CD4-positive, alpha-beta memory T cell (primary cell): ENCODE results near the gene SPTY2D1. TPM values are rescaled to one million over a fixed set of nuclear protein-coding genes. Genes with fewer than 3 reads are reported as not detected.
A peak's percentile ranks its signal among the peaks of the same experiment; 100 is the strongest.
"Not testable (repeated sequence)": the region's sequence is repeated elsewhere in the genome, so short reads cannot be mapped to it uniquely, and the experiment has no call there.

Experiments used
- CTCF ChIA-PET: fragments of 350-600 bp; sonication (Branson Sonifier 250); formaldehyde crosslinking; loops from one replicate; lab custom pipeline; 2021; ENCODE audit warnings: inconsistent platforms; ENCODE audit not compliant: partially characterized antibody; lab: Charles Lee
- POLR2A ChIA-PET: fragments of 350-600 bp; sonication (Branson Sonifier 250); formaldehyde crosslinking; loops from one replicate; lab custom pipeline; 2021; ENCODE audit not compliant: partially characterized antibody; lab: Charles Lee
- DNase-seq, 5 donors: peaks; one replicate each; pipeline versions ENCODE4 v3.0.0 to v3.0.0-alpha.2; 2020 to 2022; ENCODE audit warnings: mixed read lengths in 1 of 5
- H3K27ac ChIP-seq: one replicate; pipeline ENCODE4 v1.7.0; 2013; ENCODE audit warnings: low read depth, low read length
- H3K27me3 ChIP-seq: 2 replicates; pipeline ENCODE4 v1.7.0; 2013; ENCODE audit warnings: mild to moderate bottlenecking, low read length, moderate library complexity; ENCODE audit not compliant: insufficient read depth
- H3K36me3 ChIP-seq: 2 replicates; pipeline ENCODE4 v1.7.0; 2013; ENCODE audit warnings: mild to moderate bottlenecking, low read length, moderate library complexity; ENCODE audit not compliant: insufficient read depth
- H3K4me1 ChIP-seq: 2 replicates; pipeline ENCODE4 v1.7.0; 2013; ENCODE audit warnings: mild to moderate bottlenecking, low read length, moderate library complexity; ENCODE audit not compliant: insufficient read depth
- H3K4me3 ChIP-seq, 2 donors: one replicate each; pipeline ENCODE4 v1.7.0; 2013; ENCODE audit warnings: low read length in 2 of 2, mild to moderate bottlenecking in 1 of 2
- H3K9me3 ChIP-seq, 2 donors: one replicate each; pipeline ENCODE4 v1.7.0; 2013; ENCODE audit warnings: low read length in 2 of 2, control low read depth in 1 of 2; ENCODE audit not compliant: control insufficient read depth in 1 of 2
- H3K27ac Mint-ChIP-seq, 7 donors: one replicate each; pipeline ENCODE4 v1.8.0; 2020 to 2021; ENCODE audit warnings: mixed read lengths in 7 of 7, mild to moderate bottlenecking in 6 of 7, inconsistent platforms in 3 of 7, moderate library complexity in 3 of 7
- H3K27me3 Mint-ChIP-seq, 2 donors: one replicate each; pipeline ENCODE4 v1.8.0; 2020 to 2021; ENCODE audit warnings: mixed read lengths in 2 of 2
- H3K36me3 Mint-ChIP-seq, 2 donors: one replicate each; pipeline ENCODE4 v1.8.0; 2020 to 2021; ENCODE audit warnings: mixed read lengths in 2 of 2, inconsistent platforms in 1 of 2, mild to moderate bottlenecking in 1 of 2
- H3K4me1 Mint-ChIP-seq, 4 donors: one replicate each; pipeline ENCODE4 v1.8.0; 2020 to 2021; ENCODE audit warnings: mixed read lengths in 4 of 4, mild to moderate bottlenecking in 1 of 4
- H3K4me3 Mint-ChIP-seq, 8 donors: one replicate each; pipeline ENCODE4 v1.8.0; 2020 to 2021; ENCODE audit warnings: mixed read lengths in 8 of 8, mild to moderate bottlenecking in 7 of 8, moderate library complexity in 6 of 8, inconsistent platforms in 3 of 8
- H3K9me3 Mint-ChIP-seq, 8 donors: one replicate each; pipeline ENCODE4 v1.8.0; 2020 to 2021; ENCODE audit warnings: mixed read lengths in 8 of 8, mild to moderate bottlenecking in 5 of 8, inconsistent platforms in 3 of 8, moderate library complexity in 1 of 8
- intact Hi-C: fragments of 100-400 bp; cut with micrococcal nuclease; formaldehyde crosslinking; loops from one replicate; pipeline ENCODE4 v1.15.1; 2023
- polyA plus RNA-seq, 2 donors: library from polyadenylated mRNA; unstranded; fragments of 300-500 nt; fragmentation: Illumina TruSeq; gene quantifications; one replicate each; pipeline ENCODE4 v1.2.3, GENCODE V29; 2021
- total RNA-seq, 2 experiments: library from RNA; stranded (reverse); gene quantifications; one replicate each; pipeline ENCODE4 v1.2.3, GENCODE V29; 2021

SPTY2D1 gene
- total and polyA plus RNA-seq, 4 experiments from 2014 or later: 5.1 to 25.2 (median 17.8) TPM

GRCh38 chr11:18671246-18671645 lies 37.1 kb upstream of the SPTY2D1 start:
- Mint-ChIP-seq H3K4me1 (peaks cover 21 to 62% (median 44%) of the 10 kb centered on the region in 4 donors), H3K9me3 (no peaks in the 10 kb centered on the region), H3K4me3 (peak overlapping the region in 6 of 8 donors; percentile 17 to 84 (median 66)), H3K27me3 (no peaks in the 10 kb centered on the region), H3K36me3 (no peaks in the 10 kb centered on the region), H3K27ac (peak overlapping the region; percentile 50 to 92 (median 88))
- ChIA-PET CTCF (no interaction called here), POLR2A (interaction anchor here (1.1 to 1.6 kb wide), 2 partner anchors 35 to 53 kb away, joined by 6 to 7 read pairs; no protein-coding TSS in a partner anchor)
- no peak overlapping the region for H3K27ac ChIP-seq
- peaks cover 43% of the 10 kb centered on the region for H3K4me1 ChIP-seq
- H3K4me3 ChIP-seq: no peak overlapping the region
- no peaks in the 10 kb centered on the region for H3K27me3 ChIP-seq
- intact Hi-C loops: no loop called here
- no peaks in the 10 kb centered on the region for H3K36me3 ChIP-seq
- no peak for DNase-seq
- no peaks in the 10 kb centered on the region for H3K9me3 ChIP-seq

- Mint-ChIP-seq H3K9me3 (no peaks in the 10 kb centered on the region), H3K4me1 (peaks cover 27 to 76% (median 52%) of the 10 kb centered on the region in 4 donors), H3K27ac (peak overlapping the region in 5 of 7 donors; percentile 3 to 91 (median 65)), H3K4me3 (peak overlapping the region in 4 of 8 donors; percentile 15 to 69 (median 64)), H3K27me3 (no peaks in the 10 kb centered on the region), H3K36me3 (no peaks in the 10 kb centered on the region)
- Histone ChIP-seq H3K27ac (no peak overlapping the region), H3K4me3 (no peak overlapping the region), H3K9me3 (no peaks in the 10 kb centered on the region), H3K36me3 (no peaks in the 10 kb centered on the region), H3K4me1 (peaks cover 47% of the 10 kb centered on the region), H3K27me3 (no peaks in the 10 kb centered on the region)
- intact Hi-C loops: no loop called here
- peak in 1 of 5 donors; percentile 38 for DNase-seq
- POLR2A ChIA-PET: interaction anchor here (1.0 to 2.6 kb wide), 4 partner anchors 29 to 143 kb away, joined by 3 to 9 read pairs (median 5); partner anchors contain the start of genes SPTY2D1, TMEM86A and TSG101
- CTCF ChIA-PET: interaction anchor here (1.0 to 1.3 kb wide), 3 partner anchors 36 to 52 kb away, joined by 3 to 6 read pairs (median 3); no protein-coding TSS in a partner anchor
These were observed 35.6 kb upstream of the SPTY2D1 start for GRCh38 chr11:18669711-18670110.

GRCh38 chr11:18669219-18669596 lies 35.1 kb upstream of the SPTY2D1 start:
- intact Hi-C loops: no loop called here
- DNase-seq: peak in 2 of 5 donors; percentile 13 to 63
- H3K4me1 Mint-ChIP-seq: peaks cover 27 to 76% (median 52%) of the 10 kb centered on the region in 4 donors
- Histone ChIP-seq H3K9me3 (no peaks in the 10 kb centered on the region), H3K4me3 (no peak overlapping the region), H3K4me1 (peaks cover 47% of the 10 kb centered on the region), H3K27ac (no peak overlapping the region), H3K36me3 (no peaks in the 10 kb centered on the region), H3K27me3 (no peaks in the 10 kb centered on the region)
- no peaks in the 10 kb centered on the region for H3K36me3 Mint-ChIP-seq
- ChIA-PET POLR2A (interaction anchor here (1.0 to 2.6 kb wide), 4 partner anchors 29 to 143 kb away, joined by 3 to 9 read pairs (median 5); partner anchors contain the start of genes SPTY2D1, TMEM86A and TSG101), CTCF (interaction anchor here (1.0 to 1.3 kb wide), 3 partner anchors 37 to 53 kb away, joined by 3 to 6 read pairs (median 3); no protein-coding TSS in a partner anchor)
- peak overlapping the region in 7 of 8 donors; percentile 20 to 69 (median 63) for H3K4me3 Mint-ChIP-seq
- H3K27ac Mint-ChIP-seq: peak overlapping the region; percentile 3 to 91 (median 70)
- H3K27me3 Mint-ChIP-seq: no peaks in the 10 kb centered on the region
- no peaks in the 10 kb centered on the region for H3K9me3 Mint-ChIP-seq

GRCh38 chr11:18668131-18668530 lies 34.0 kb upstream of the SPTY2D1 start:
- Histone ChIP-seq H3K4me3 (no peak overlapping the region), H3K36me3 (no peaks in the 10 kb centered on the region), H3K4me1 (peaks cover 45% of the 10 kb centered on the region), H3K27me3 (no peaks in the 10 kb centered on the region), H3K27ac (no peak overlapping the region), H3K9me3 (no peaks in the 10 kb centered on the region)
- H3K4me1 Mint-ChIP-seq: peaks cover 26 to 68% (median 46%) of the 10 kb centered on the region in 4 donors
- H3K9me3 Mint-ChIP-seq: no peaks in the 10 kb centered on the region
- H3K36me3 Mint-ChIP-seq: no peaks in the 10 kb centered on the region
- H3K27ac Mint-ChIP-seq: peak overlapping the region in 5 of 7 donors; percentile 2 to 65 (median 59)
- POLR2A ChIA-PET: interaction anchor here (1.1 to 2.6 kb wide), 3 partner anchors 9 to 142 kb away, joined by 3 to 9 read pairs (median 4); partner anchors contain the start of genes SPTY2D1 and TSG101
- no peaks in the 10 kb centered on the region for H3K27me3 Mint-ChIP-seq
- H3K4me3 Mint-ChIP-seq: peak overlapping the region in 1 of 8 donors; percentile 5
- DNase-seq: no peak
- CTCF ChIA-PET: no interaction called here
- intact Hi-C loops: no loop called here

- H3K36me3 Mint-ChIP-seq, H3K27me3 ChIP-seq, intact Hi-C loops, H3K9me3 ChIP-seq, H3K9me3 Mint-ChIP-seq, H3K36me3 ChIP-seq, H3K27me3 Mint-ChIP-seq, H3K27ac ChIP-seq, H3K4me3 ChIP-seq: not testable (repeated sequence)
- Mint-ChIP-seq H3K4me3 (peak overlapping the region; percentile 57 to 87 (median 76)), H3K4me1 (peaks cover 16 to 50% (median 32%) of the 10 kb centered on the region in 4 donors), H3K27ac (peak overlapping the region; percentile 30 to 92 (median 79))
- peak in 1 of 5 donors; percentile 38 for DNase-seq
- peaks cover 17% of the 10 kb centered on the region for H3K4me1 ChIP-seq
- POLR2A ChIA-PET: interaction anchor here (0.6 kb wide), 1 partner anchor 107 kb away, joined by 3 read pairs; no protein-coding TSS in a partner anchor
- CTCF ChIA-PET: interaction anchor here (1.1 to 1.2 kb wide), 2 partner anchors 11 to 62 kb away, joined by 3 read pairs; no protein-coding TSS in a partner anchor
These were observed 31.3 kb upstream of the SPTY2D1 start for GRCh38 chr11:18665353-18665872.

GRCh38 chr11:18657673-18658072 lies 23.5 kb upstream of the SPTY2D1 start:
- Mint-ChIP-seq H3K27ac (peak overlapping the region in 1 of 7 donors; percentile 58), H3K9me3 (peaks cover 0 to 8% (median under 1%) of the 10 kb centered on the region in 8 donors), H3K36me3 (peaks cover 0 to 3% of the 10 kb centered on the region in 2 donors), H3K4me3 (no peak overlapping the region), H3K4me1 (no peaks in the 10 kb centered on the region), H3K27me3 (peaks cover 0 to 8% of the 10 kb centered on the region in 2 donors)
- Histone ChIP-seq H3K4me3 (no peak overlapping the region), H3K27me3 (no peaks in the 10 kb centered on the region), H3K27ac (no peak overlapping the region), H3K4me1 (no peaks in the 10 kb centered on the region), H3K9me3 (no peaks in the 10 kb centered on the region), H3K36me3 (no peaks in the 10 kb centered on the region)
- ChIA-PET POLR2A (interaction anchor here (0.9 kb wide), 1 partner anchor 23 kb away, joined by 3 read pairs; no protein-coding TSS in a partner anchor), CTCF (no interaction called here)
- intact Hi-C loops: loop anchor here (10.0 kb wide), 1 partner anchor 413 kb away; the partner anchor contains the start of gene SAA2
- DNase-seq: no peak
